H9 (cell line): ENCODE data around the gene PLA2G2F. TPM values are rescaled to one million over a fixed set of nuclear protein-coding genes. Genes with fewer than 3 reads are reported as not detected.

Source experiments
- DNase-seq: peaks from one replicate; pipeline ENCODE4 v3.0.0-alpha.2; 2017
- H2AFZ ChIP-seq: one replicate; pipeline ENCODE4 v1.6.1; 2013; ENCODE audit warnings: mild to moderate bottlenecking, low read length, control low read depth, moderate library complexity
- H2AK5ac ChIP-seq: 2 replicates; pipeline ENCODE4 v1.6.1; 2013; ENCODE audit warnings: low read length, control low read depth, mixed read lengths; ENCODE audit not compliant: insufficient read length
- H2BK120ac ChIP-seq: one replicate; pipeline ENCODE4 v1.6.1; 2013; ENCODE audit warnings: low read depth, mild to moderate bottlenecking, low read length, control low read depth, inconsistent platforms; ENCODE audit not compliant: poor library complexity, severe bottlenecking
- H2BK12ac ChIP-seq: 2 replicates; pipeline ENCODE4 v1.6.1; 2013; ENCODE audit warnings: low read length, control low read depth, mixed read lengths, low read depth; ENCODE audit not compliant: insufficient read length
- H2BK15ac ChIP-seq: 2 replicates; pipeline ENCODE4 v1.6.1; 2013; ENCODE audit warnings: low read depth, low read length, control low read depth
- H2BK20ac ChIP-seq: one replicate; pipeline ENCODE4 v1.6.1; 2013; ENCODE audit warnings: low read depth, mild to moderate bottlenecking, low read length, control low read depth, inconsistent platforms; ENCODE audit not compliant: poor library complexity, severe bottlenecking
- H2BK5ac ChIP-seq: 2 replicates; pipeline ENCODE4 v1.6.1; 2013; ENCODE audit warnings: low read length, control low read depth, mixed read lengths; ENCODE audit not compliant: insufficient read length
- H3K14ac ChIP-seq: 2 replicates; pipeline ENCODE4 v1.6.1; 2013; ENCODE audit warnings: low read length, control low read depth; ENCODE audit not compliant: insufficient read depth
- H3K18ac ChIP-seq: 2 replicates; pipeline ENCODE4 v1.6.1; 2013; ENCODE audit warnings: low read depth, mild to moderate bottlenecking, mixed read lengths, low read length, control low read depth; ENCODE audit not compliant: insufficient read length
- H3K23ac ChIP-seq: 2 replicates; pipeline ENCODE4 v1.6.1; 2013; ENCODE audit warnings: low read length, control low read depth, mixed read lengths, low read depth; ENCODE audit not compliant: insufficient read length
- H3K23me2 ChIP-seq: 2 replicates; pipeline ENCODE4 v1.6.1; 2013; ENCODE audit warnings: low read depth, mild to moderate bottlenecking, mixed read lengths, low read length, control low read depth; ENCODE audit not compliant: insufficient read length, poor library complexity, severe bottlenecking
- H3K27ac ChIP-seq: 2 replicates; pipeline ENCODE4 v1.5.1; 2013; ENCODE audit warnings: low read length, control low read depth, mixed read lengths, low read depth; ENCODE audit not compliant: insufficient read length
- H3K27me3 ChIP-seq: 2 replicates; pipeline ENCODE4 v1.6.1; 2013; ENCODE audit warnings: low read length, control low read depth, inconsistent platforms; ENCODE audit not compliant: insufficient read depth
- H3K4ac ChIP-seq: 2 replicates; pipeline ENCODE4 v1.6.1; 2013; ENCODE audit warnings: low read depth, mild to moderate bottlenecking, control low read depth, inconsistent platforms, low read length, moderate library complexity
- H3K4me1 ChIP-seq: 2 replicates; pipeline ENCODE4 v1.6.1; 2013; ENCODE audit warnings: low read length, control low read depth, inconsistent platforms; ENCODE audit not compliant: insufficient read depth
- H3K4me2 ChIP-seq: 2 replicates; pipeline ENCODE4 v1.6.1; 2013; ENCODE audit warnings: low read length, control low read depth, mixed read lengths; ENCODE audit not compliant: insufficient read length, insufficient read depth
- H3K56ac ChIP-seq: 2 replicates; pipeline ENCODE4 v1.6.1; 2013; ENCODE audit warnings: low read depth, mild to moderate bottlenecking, mixed read lengths, low read length, control low read depth; ENCODE audit not compliant: insufficient read length
- H3K79me1 ChIP-seq: 2 replicates; pipeline ENCODE4 v1.6.1; 2013; ENCODE audit warnings: low read depth, mild to moderate bottlenecking, moderate library complexity, low read length, control low read depth, inconsistent platforms; ENCODE audit not compliant: insufficient read depth, poor library complexity, severe bottlenecking
- H3K79me2 ChIP-seq: 2 replicates; pipeline ENCODE4 v1.6.1; 2013; ENCODE audit warnings: low read length, control low read depth, inconsistent platforms; ENCODE audit not compliant: insufficient read depth
- H3K9ac ChIP-seq: 2 replicates; pipeline ENCODE4 v1.6.1; 2013; ENCODE audit warnings: low read length, control low read depth, mixed read lengths; ENCODE audit not compliant: insufficient read length; ENCODE audit errors: extremely low read depth
- H3K9me3 ChIP-seq: one replicate; pipeline ENCODE4 v1.6.1; 2013; ENCODE audit warnings: low read depth, low read length, inconsistent platforms; ENCODE audit not compliant: control insufficient read depth
- H3T11ph ChIP-seq: one replicate; pipeline ENCODE4 v1.6.1; 2013; ENCODE audit warnings: mild to moderate bottlenecking, low read length, control low read depth, inconsistent platforms
- H4K20me1 ChIP-seq: one replicate; pipeline ENCODE4 v1.6.1; 2013; ENCODE audit not compliant: control insufficient read depth, insufficient read length, insufficient read depth
- H4K5ac ChIP-seq: 2 replicates; pipeline ENCODE4 v1.6.1; 2013; ENCODE audit warnings: low read depth, mild to moderate bottlenecking, mixed read lengths, low read length, control low read depth; ENCODE audit not compliant: insufficient read length
- H4K8ac ChIP-seq: replicated peaks from 2 replicates; pipeline ENCODE4 v1.6.1; 2013; ENCODE audit warnings: low read length, control low read depth, mixed read lengths, low read depth; ENCODE audit not compliant: insufficient read length
- H4K91ac ChIP-seq: 2 replicates; pipeline ENCODE4 v1.6.1; 2013; ENCODE audit warnings: low read depth, mild to moderate bottlenecking, moderate library complexity, mixed read lengths, low read length, control low read depth; ENCODE audit not compliant: insufficient read length
- H3K27ac Mint-ChIP-seq, 3 experiments: 2 replicates in 2 of 3; 3 replicates in 1 of 3; pipeline ENCODE4 v1.8.0; 2020 to 2021; ENCODE audit warnings: mixed read lengths in 3 of 3, mild to moderate bottlenecking in 1 of 3, moderate library complexity in 1 of 3
- H3K27me3 Mint-ChIP-seq: 2 replicates; pipeline ENCODE4 v1.8.0; 2021; ENCODE audit warnings: low read depth, mild to moderate bottlenecking, moderate library complexity, mixed read lengths
- H3K36me3 Mint-ChIP-seq, 3 experiments: 2 replicates in 2 of 3; 3 replicates in 1 of 3; pipeline ENCODE4 v1.8.0; 2020 to 2021; ENCODE audit warnings: low read depth in 3 of 3, mixed read lengths in 3 of 3; ENCODE audit not compliant: insufficient read depth in 1 of 3
- H3K4me1 Mint-ChIP-seq, 2 experiments: 2 replicates each; pipeline ENCODE4 v1.8.0; 2020; ENCODE audit warnings: mixed read lengths in 2 of 2
- H3K4me3 Mint-ChIP-seq, 2 experiments: 2 replicates in 1 of 2; 3 replicates in 1 of 2; pipeline ENCODE4 v1.8.0; 2020 to 2021; ENCODE audit warnings: mild to moderate bottlenecking in 2 of 2, mixed read lengths in 2 of 2, moderate library complexity in 1 of 2
- H3K9me3 Mint-ChIP-seq, 2 experiments: 2 replicates in 1 of 2; 3 replicates in 1 of 2; pipeline ENCODE4 v1.8.0; 2020; ENCODE audit warnings: mild to moderate bottlenecking in 2 of 2, mixed read lengths in 2 of 2, moderate library complexity in 1 of 2
- whole genome bisulfite sequencing: extraction: QIAGEN DNeasy Blood & Tissue Kit; methylation state at CpG from one replicate; pipeline ENCODE4 v1.1.7; 2013; ENCODE audit warnings: missing lambda C conversion rate, low lambda C conversion rate, mixed read lengths; ENCODE audit not compliant: insufficient read length; ENCODE audit errors: extremely low coverage; 5-methylcytosine and 5-hydroxymethylcytosine counted together
- total RNA-seq: library from RNA; stranded (reverse); gene quantifications from 2 replicates; pipeline ENCODE4 v1.2.1, GENCODE V29; 2021
- TF ChIP-seq, protein P1 (sequence below): fragments of 200-600 bp; sonication (generic); conservative IDR thresholded peaks from 3 replicates; pipeline ENCODE4 v1.8.0; 2021; ENCODE audit warnings: antibody characterized with exemption, mild to moderate bottlenecking

The PLA2G2F gene
- total RNA-seq, 1 experiment from 2014 or later = not detected

DNA sequence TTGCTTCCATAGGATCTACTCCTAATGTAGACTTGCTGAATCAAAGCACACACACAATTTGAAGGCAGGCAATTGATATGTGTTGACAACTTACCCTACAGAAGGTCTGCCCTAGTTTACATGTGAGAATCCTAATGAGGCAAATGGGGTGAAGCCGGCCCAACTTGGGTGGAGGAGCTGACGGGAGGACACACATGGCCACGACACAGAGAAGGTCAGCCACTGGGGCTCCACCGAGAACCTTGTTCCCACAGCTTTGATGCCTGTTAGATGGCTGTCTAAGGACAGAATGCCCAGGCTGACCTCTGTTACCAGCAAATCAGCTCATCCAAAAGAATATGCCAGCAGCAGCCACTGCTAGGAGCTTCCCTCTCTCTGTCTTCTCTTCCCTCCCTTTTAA lies 18.3 kb upstream of the PLA2G2F start:
- Histone ChIP-seq H3K9ac (no peak overlapping the region), H2BK20ac (no peak overlapping the region), H4K20me1 (no peaks in the 10 kb centered on the region), H3K4me2 (no peak overlapping the region), H3K23me2 (no peaks in the 10 kb centered on the region), H4K5ac (no peak overlapping the region), H3K27me3 (no peaks in the 10 kb centered on the region; the same call in 1 of the 2 replicates), H2AK5ac (no peak overlapping the region), H3K9me3 (no peaks in the 10 kb centered on the region), H4K8ac (no peak overlapping the region), H3K79me2 (no peaks in the 10 kb centered on the region), H2BK15ac (no peak overlapping the region), H3K4ac (no peak overlapping the region), H3K27ac (no peak overlapping the region), H2BK12ac (no peak overlapping the region), H3K56ac (no peak overlapping the region), H3K23ac (no peak overlapping the region), H2BK5ac (no peak overlapping the region), H3T11ph (no peak overlapping the region), H2AFZ (no peak overlapping the region), H3K4me1 (no peaks in the 10 kb centered on the region), H3K18ac (no peak overlapping the region), H3K79me1 (no peaks in the 10 kb centered on the region), H3K14ac (no peak overlapping the region), H2BK120ac (no peak overlapping the region), H4K91ac (no peak overlapping the region)
- DNase-seq = no peak
- H3K4me3 Mint-ChIP-seq = no peak overlapping the region
- no peak overlapping the region for H3K27ac Mint-ChIP-seq
- no CpG with 5 or more reads among the region's 4 CpGs for WGBS
- peaks cover 4% of the 10 kb centered on the region in 2 experiments; a peak in 3 of 4 replicates for H3K4me1 Mint-ChIP-seq
- H3K27me3 Mint-ChIP-seq = peaks cover 17% of the 10 kb centered on the region
- H3K9me3 Mint-ChIP-seq = no peaks in the 10 kb centered on the region
- TF ChIP-seq, protein P1, sequence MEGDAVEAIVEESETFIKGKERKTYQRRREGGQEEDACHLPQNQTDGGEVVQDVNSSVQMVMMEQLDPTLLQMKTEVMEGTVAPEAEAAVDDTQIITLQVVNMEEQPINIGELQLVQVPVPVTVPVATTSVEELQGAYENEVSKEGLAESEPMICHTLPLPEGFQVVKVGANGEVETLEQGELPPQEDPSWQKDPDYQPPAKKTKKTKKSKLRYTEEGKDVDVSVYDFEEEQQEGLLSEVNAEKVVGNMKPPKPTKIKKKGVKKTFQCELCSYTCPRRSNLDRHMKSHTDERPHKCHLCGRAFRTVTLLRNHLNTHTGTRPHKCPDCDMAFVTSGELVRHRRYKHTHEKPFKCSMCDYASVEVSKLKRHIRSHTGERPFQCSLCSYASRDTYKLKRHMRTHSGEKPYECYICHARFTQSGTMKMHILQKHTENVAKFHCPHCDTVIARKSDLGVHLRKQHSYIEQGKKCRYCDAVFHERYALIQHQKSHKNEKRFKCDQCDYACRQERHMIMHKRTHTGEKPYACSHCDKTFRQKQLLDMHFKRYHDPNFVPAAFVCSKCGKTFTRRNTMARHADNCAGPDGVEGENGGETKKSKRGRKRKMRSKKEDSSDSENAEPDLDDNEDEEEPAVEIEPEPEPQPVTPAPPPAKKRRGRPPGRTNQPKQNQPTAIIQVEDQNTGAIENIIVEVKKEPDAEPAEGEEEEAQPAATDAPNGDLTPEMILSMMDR = no peak
- H3K36me3 Mint-ChIP-seq = no peaks in the 10 kb centered on the region
